ENCODE data around the gene AUTS2.

The AUTS2 gene

DNA sequence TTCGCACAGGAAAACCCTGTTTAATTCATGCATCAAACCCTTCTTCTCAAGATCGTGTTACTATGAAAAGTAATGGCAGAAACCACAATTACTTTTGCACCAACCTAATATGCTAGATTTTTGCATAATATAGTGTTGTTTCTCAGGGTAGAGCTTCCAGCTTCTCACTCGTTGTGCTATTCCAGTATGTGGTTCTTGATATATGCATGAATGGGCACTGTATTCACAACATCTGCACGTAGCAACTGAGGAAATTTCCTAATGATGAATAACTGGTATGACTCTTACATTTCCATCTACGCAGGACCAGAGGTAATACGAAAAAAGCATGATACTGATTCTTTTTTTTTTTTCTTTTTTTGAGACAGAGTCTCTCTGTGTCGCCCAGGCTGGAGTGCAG, 1207.1 kb downstream of the AUTS2 start:
- H3K27me3 ChIP-seq (ENCODE audit: insufficient read depth, low read length, poor library complexity, severe bottlenecking) = no peaks in the 10 kb centered on the region
- peaks cover 8% of the 10 kb centered on the region for H3K9me3 ChIP-seq (ENCODE audit: insufficient read depth, low read depth, low read length)
- no peak overlapping the region for H3K4me2 ChIP-seq (ENCODE audit: low read depth, low read length, poor library complexity, severe bottlenecking)
- H3K9me2 ChIP-seq (replicated peaks; ENCODE audit: low read depth, low read length) = no peaks in the 10 kb centered on the region
- H4K20me1 ChIP-seq (ENCODE audit: insufficient read depth, low read length, poor library complexity, severe bottlenecking) = no peaks in the 10 kb centered on the region
- no peaks in the 10 kb centered on the region for H3K79me2 ChIP-seq (ENCODE audit: insufficient read depth, low read length)
- no peak overlapping the region for H2AFZ ChIP-seq (ENCODE audit: low read length)
- H3F3A ChIP-seq (ENCODE audit: low read depth) = no peaks in the 10 kb centered on the region
- no peak overlapping the region for H3K4me3 ChIP-seq (ENCODE audit: low read length, poor library complexity, severe bottlenecking)
- peaks cover 11% of the 10 kb centered on the region for H3K4me1 ChIP-seq (ENCODE audit: insufficient read depth, low read length, poor library complexity, severe bottlenecking)
- TF ChIP-seq EZH2phosphoT487 (IDR thresholded peaks at IDR 0.05; ENCODE audit: borderline replicate concordance) = no peak
- TF ChIP-seq, protein P1, sequence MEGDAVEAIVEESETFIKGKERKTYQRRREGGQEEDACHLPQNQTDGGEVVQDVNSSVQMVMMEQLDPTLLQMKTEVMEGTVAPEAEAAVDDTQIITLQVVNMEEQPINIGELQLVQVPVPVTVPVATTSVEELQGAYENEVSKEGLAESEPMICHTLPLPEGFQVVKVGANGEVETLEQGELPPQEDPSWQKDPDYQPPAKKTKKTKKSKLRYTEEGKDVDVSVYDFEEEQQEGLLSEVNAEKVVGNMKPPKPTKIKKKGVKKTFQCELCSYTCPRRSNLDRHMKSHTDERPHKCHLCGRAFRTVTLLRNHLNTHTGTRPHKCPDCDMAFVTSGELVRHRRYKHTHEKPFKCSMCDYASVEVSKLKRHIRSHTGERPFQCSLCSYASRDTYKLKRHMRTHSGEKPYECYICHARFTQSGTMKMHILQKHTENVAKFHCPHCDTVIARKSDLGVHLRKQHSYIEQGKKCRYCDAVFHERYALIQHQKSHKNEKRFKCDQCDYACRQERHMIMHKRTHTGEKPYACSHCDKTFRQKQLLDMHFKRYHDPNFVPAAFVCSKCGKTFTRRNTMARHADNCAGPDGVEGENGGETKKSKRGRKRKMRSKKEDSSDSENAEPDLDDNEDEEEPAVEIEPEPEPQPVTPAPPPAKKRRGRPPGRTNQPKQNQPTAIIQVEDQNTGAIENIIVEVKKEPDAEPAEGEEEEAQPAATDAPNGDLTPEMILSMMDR (conservative IDR thresholded peaks at IDR 0.05; ENCODE audit: low read length) = no peak
- H3K9ac ChIP-seq (ENCODE audit: low read depth, low read length, poor library complexity, severe bottlenecking) = no peak overlapping the region
- H3K36me3 ChIP-seq (ENCODE audit: insufficient read depth, low read length) = no peaks in the 10 kb centered on the region

DNA sequence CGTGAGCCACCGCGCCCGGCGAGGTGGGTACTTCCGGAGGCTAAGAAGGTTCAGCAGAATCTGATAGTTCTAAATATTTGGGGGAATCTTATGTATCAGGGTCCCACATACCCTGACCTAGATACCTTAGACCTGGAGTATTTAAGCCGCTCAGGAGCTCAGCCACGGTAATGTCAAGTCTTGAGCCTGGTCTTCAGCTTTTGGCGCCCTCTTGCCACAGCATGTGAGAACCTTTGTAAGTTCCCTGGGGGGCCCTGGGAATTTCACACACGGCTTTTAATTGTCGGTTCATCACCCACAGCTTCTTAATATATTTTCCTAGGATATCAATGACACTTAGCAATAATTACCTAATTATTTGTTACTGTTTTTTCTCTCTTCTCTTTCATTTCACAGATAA, 1209.4 kb downstream of the AUTS2 start:
- H3K79me2 ChIP-seq (ENCODE audit: insufficient read depth, low read length) = no peaks in the 10 kb centered on the region
- no peaks in the 10 kb centered on the region for H3K9me2 ChIP-seq (replicated peaks; ENCODE audit: low read depth, low read length)
- H3K36me3 ChIP-seq (ENCODE audit: insufficient read depth, low read length) = no peaks in the 10 kb centered on the region
- H3K4me3 ChIP-seq (ENCODE audit: low read length, poor library complexity, severe bottlenecking) = no peak overlapping the region
- no peaks in the 10 kb centered on the region for H4K20me1 ChIP-seq (ENCODE audit: insufficient read depth, low read length, poor library complexity, severe bottlenecking)
- 0 out of 2 replicates have a peak, but pooled peaks cover 3% of the 10 kb centered on the region for H3K9me3 ChIP-seq (ENCODE audit: insufficient read depth, low read depth, low read length)
- no peaks in the 10 kb centered on the region for H3K27me3 ChIP-seq (ENCODE audit: insufficient read depth, low read length, poor library complexity, severe bottlenecking)
- H3K4me1 ChIP-seq (ENCODE audit: insufficient read depth, low read length, poor library complexity, severe bottlenecking) = peaks cover 11% of the 10 kb centered on the region
- H3K9ac ChIP-seq (ENCODE audit: low read depth, low read length, poor library complexity, severe bottlenecking) = no peak overlapping the region
- no peaks in the 10 kb centered on the region for H3F3A ChIP-seq (ENCODE audit: low read depth)
- TF ChIP-seq, protein P1 (conservative IDR thresholded peaks at IDR 0.05; ENCODE audit: low read length) = peak; percentile 38
- TF ChIP-seq EZH2phosphoT487 (IDR thresholded peaks at IDR 0.05; ENCODE audit: borderline replicate concordance) = no peak
- H3K4me2 ChIP-seq (ENCODE audit: low read depth, low read length, poor library complexity, severe bottlenecking) = no peak overlapping the region
- no peak overlapping the region for H2AFZ ChIP-seq (ENCODE audit: low read length)

DNA sequence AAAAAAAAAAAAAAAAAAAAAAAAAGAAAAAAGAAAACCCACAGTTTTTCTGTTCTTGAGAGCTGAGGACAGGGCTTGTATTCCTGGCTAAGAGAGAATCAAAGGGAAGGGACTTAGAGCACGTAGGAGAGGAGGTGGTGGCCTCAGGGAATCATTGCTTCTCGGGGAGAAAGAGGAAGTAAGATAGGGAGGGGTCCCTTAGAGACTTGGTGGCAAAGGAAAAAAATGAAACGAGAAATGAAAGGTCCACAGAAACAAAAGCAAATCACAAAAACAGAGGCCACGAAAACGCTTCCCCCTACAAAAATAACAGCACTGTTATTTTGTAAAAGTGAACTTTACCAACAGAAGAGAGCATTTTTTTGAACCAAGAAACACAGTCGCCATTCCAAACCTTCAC, 1210.6 kb downstream of the AUTS2 start:
- no peaks in the 10 kb centered on the region for H3K9me2 ChIP-seq (replicated peaks; ENCODE audit: low read depth, low read length)
- H3F3A ChIP-seq (ENCODE audit: low read depth) = no peaks in the 10 kb centered on the region
- TF ChIP-seq EZH2phosphoT487 (IDR thresholded peaks at IDR 0.05; ENCODE audit: borderline replicate concordance) = no peak
- TF ChIP-seq, protein P1 (conservative IDR thresholded peaks at IDR 0.05; ENCODE audit: low read length) = no peak
- H2AFZ ChIP-seq (ENCODE audit: low read length) = peak overlapping the region; percentile 35
- H3K4me2 ChIP-seq (ENCODE audit: low read depth, low read length, poor library complexity, severe bottlenecking) = no peak overlapping the region
- no peaks in the 10 kb centered on the region for H3K79me2 ChIP-seq (ENCODE audit: insufficient read depth, low read length)
- H4K20me1 ChIP-seq (ENCODE audit: insufficient read depth, low read length, poor library complexity, severe bottlenecking) = no peaks in the 10 kb centered on the region
- H3K36me3 ChIP-seq (ENCODE audit: insufficient read depth, low read length) = no peaks in the 10 kb centered on the region
- H3K4me1 ChIP-seq (ENCODE audit: insufficient read depth, low read length, poor library complexity, severe bottlenecking) = peaks cover 11% of the 10 kb centered on the region
- H3K9me3 ChIP-seq (ENCODE audit: insufficient read depth, low read depth, low read length) = no peaks in the 10 kb centered on the region
- no peak overlapping the region for H3K9ac ChIP-seq (ENCODE audit: low read depth, low read length, poor library complexity, severe bottlenecking)
- H3K4me3 ChIP-seq (ENCODE audit: low read length, poor library complexity, severe bottlenecking) = no peak overlapping the region
- no peaks in the 10 kb centered on the region for H3K27me3 ChIP-seq (ENCODE audit: insufficient read depth, low read length, poor library complexity, severe bottlenecking)
